Measurements from ENCODE around the gene SMIM36.
"Not testable (repeated sequence)": the region's sequence is repeated elsewhere in the genome, so short reads cannot be mapped to it uniquely, and the experiment has no call there.

DNA sequence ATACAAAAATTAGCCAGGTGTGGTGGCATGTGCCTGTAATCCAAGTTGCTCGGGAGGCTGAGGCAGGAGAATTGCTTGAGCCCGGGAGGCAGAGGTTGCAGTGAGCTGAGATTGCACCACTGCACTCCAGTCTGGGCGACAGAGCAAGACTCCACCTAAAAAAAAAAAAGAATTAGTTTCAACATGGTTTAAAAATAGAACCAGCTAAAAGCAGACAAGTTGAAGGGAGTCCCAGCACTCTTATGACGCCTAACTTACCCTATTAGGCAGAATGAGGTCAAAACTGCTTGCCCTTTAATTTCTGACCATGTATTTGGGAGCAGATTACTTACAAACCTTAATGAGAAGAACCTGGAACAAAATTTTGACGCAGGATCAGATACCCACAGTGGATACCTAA is 107.1 kb downstream of the SMIM36 start:
- TF ChIP-seq, protein P1, sequence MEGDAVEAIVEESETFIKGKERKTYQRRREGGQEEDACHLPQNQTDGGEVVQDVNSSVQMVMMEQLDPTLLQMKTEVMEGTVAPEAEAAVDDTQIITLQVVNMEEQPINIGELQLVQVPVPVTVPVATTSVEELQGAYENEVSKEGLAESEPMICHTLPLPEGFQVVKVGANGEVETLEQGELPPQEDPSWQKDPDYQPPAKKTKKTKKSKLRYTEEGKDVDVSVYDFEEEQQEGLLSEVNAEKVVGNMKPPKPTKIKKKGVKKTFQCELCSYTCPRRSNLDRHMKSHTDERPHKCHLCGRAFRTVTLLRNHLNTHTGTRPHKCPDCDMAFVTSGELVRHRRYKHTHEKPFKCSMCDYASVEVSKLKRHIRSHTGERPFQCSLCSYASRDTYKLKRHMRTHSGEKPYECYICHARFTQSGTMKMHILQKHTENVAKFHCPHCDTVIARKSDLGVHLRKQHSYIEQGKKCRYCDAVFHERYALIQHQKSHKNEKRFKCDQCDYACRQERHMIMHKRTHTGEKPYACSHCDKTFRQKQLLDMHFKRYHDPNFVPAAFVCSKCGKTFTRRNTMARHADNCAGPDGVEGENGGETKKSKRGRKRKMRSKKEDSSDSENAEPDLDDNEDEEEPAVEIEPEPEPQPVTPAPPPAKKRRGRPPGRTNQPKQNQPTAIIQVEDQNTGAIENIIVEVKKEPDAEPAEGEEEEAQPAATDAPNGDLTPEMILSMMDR (IDR thresholded peaks at IDR 0.05) = not testable (repeated sequence)
- not testable (repeated sequence) for TF ChIP-seq POLR2A (IDR thresholded peaks at IDR 0.05); POLR2AphosphoS5 (IDR thresholded peaks at IDR 0.05; ENCODE audit: insufficient read depth in 1 of 2, low read depth in 1 of 2)

All from vagina (tissue), 2 donors.